NCI-H524 (cell line): ENCODE results near the gene FLNC.

Experiments used
- DNase-seq, 2 experiments: peaks; one replicate each; lab custom pipeline; 2025; lab: John Stamatoyannopoulos, UW

FLNC gene

DNA sequence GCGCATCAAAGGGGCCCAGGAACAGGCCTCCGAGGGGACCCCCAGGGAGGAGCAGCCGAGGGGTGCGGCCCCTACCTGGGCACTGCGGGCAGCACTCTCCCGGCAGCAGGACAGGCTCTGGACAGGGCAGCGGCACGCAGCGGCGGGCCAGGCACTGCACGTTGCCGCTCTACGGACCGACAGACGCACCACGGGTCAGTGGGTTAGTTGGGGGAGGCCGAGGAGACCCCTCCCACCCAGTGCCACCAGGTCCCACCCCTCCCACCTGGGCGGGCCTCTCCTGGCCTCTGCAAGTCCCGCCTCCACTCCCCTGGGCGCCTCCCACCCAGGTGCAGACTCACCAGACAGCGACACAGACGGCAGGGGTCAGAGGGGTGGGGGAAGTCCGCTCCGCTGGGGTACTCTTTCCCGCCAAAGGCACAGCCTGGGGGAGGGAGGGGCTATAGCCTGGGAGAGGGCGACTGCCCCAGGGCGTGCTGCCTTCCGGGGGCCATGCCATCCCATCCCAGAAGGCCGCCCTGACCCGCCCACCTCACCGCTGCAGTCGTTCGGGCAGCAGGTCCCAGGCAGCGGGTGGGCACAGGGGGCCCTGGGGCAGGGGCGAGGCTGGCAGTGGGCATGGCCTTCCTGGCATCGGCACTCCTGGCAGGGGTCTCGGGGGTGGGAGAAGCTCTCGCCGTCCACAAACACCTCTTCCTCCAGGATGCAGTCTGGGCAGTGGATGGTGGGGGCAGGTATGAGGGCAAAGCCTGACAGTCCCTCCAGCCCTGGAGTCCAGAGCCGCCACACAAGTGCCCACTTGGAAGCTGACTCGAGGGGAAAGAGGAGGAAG is 61.1 kb downstream of the FLNC start:
- no peak for DNase-seq

GRCh38 chr7:128891942-128892269 is 61.7 kb downstream of the FLNC start:
- no peak for DNase-seq

GRCh38 chr7:128892521-128893250 is 62.5 kb downstream of the FLNC start:
- no peak for DNase-seq

DNA sequence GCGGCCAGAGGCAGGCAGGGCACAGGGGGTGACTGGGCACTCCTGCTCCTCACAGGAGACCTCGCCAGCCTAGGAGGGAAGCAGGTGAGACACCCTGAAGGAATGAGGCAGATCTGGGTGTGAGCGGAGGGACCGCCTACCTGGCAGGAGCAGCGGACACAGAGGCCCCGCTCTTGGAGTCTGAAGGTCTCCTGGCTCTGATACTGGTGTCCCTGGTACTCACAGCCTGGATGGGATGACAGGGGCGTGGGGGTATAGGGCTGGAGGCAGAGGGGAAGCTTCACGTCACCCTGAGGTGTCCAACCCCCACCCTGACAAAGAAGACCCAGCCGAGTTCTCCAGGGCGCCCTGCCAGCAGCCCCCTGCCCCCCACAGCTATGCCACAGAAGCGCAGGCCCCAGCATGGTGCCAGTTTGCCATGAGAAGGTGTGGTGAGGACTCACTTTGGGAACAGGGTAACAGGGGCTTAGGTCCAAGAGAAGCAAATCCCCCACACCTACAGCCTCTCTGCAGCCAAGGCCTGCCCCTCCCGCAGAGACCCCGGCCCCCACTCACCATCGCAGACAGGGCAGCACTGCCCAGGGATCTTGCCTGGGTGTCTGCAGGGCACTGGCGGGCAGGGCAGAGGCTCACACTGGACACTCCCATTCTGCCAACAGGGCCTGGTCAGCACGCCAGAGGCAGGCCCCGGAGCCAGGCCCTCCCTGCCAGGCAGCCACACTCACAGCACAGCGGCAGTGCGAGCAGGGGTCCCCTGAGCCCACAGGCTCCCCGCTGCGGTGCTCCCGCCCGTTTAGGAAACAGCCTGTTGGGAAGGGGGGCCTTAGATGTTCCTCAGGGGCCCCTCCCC is 63.3 kb downstream of the FLNC start:
- no peak for DNase-seq

- no peak for DNase-seq
These were observed 63.9 kb downstream of the FLNC start for GRCh38 chr7:128894101-128894440.

DNA sequence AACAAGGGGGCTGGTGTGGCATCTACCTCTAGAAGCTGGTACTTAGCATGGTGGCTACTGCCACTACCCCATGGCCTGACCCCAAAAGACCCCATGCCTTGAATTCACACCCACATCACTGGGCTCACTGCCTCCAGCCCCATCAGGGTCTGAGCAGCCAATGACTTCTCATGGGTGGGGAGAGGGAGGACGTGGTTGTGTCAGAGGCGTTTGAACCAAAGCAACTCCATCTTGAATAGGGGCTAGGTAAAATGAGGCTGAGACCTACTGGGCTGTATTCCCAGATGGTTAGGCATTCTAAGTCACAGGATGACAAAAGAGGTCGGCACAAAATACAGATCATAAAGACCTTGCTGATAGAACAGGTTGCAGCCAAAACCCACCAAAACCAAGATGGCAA is 65.1 kb downstream of the FLNC start:
- DNase-seq: no peak

- DNase-seq: no peak
These were observed 69.2 kb downstream of the FLNC start for GRCh38 chr7:128899392-128899791.

DNA sequence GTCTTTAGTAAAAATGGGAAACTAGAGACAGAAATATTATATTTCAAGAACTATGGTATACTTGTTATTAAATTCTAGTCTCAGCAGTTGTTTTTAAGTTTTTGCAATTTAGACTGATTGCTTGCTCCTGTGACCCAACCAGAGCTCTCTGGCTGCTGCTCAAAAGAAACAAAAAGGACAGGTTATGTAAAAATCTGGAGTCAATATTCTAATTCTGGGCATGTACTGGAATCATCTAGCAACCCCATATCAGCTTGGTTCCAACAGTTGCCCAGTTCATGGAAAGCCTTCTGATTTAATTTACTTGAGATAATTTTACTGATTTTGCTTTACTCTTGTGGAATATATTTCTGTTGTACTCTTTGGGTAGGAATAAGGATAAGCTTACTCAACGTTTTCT is 70.0 kb downstream of the FLNC start:
- DNase-seq: no peak

- DNase-seq: no peak
These were observed 72.8 kb downstream of the FLNC start for GRCh38 chr7:128902761-128903585.

DNA sequence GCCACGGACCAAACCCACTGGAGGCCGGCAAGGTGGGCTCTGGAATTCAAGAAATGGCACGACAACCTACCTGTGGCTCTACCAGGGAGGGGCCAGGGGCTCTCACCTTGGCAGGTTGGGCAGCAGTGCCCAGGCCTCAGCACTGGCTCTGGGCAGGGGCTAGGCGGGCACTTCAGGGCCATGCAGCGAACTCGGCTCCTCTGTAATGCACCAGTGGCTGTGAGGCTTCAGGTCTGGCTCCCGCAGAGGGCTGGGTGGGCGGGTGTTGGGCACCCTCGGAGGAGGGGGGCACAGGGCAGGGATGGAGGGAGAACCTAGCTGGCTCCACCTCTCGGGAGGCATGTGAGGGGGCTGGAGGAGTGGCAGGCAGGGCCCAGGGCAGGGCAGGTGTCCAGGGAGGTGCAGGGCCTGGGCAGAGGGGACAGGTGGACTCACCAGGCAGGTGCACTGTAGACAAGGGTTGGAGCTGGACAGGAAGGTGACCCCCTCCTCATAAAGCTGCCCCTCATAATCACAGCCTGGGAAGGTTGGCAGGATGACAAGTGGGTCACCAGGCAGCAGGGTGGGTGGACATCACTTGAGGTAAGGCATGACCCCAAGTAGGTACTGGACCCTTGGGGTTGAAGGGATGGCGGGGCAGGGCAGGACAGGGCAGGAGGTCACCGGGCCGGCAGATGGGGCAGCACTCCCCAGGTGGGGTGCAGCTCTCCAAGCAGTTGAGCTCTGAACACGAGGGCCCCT is 73.6 kb downstream of the FLNC start:
- DNase-seq: no peak

GRCh38 chr7:128904381-128905197 is 74.4 kb downstream of the FLNC start:
- DNase-seq: peak; percentile 52 to 73

- no peak for DNase-seq
These were observed 76.0 kb downstream of the FLNC start for GRCh38 chr7:128906001-128906765.

- no peak for DNase-seq
These were observed 76.8 kb downstream of the FLNC start for GRCh38 chr7:128906766-128907559.
